HG03432 (cell line): ENCODE data around the gene EDRF1.
A peak's percentile ranks its signal among the peaks of the same experiment; 100 is the strongest.
"Not testable (repeated sequence)": the region's sequence is repeated elsewhere in the genome, so short reads cannot be mapped to it uniquely, and the experiment has no call there.

ENCODE experiments used
- ATAC-seq: cut with Tn5 transposase; IDR thresholded peaks from one replicate; pipeline ENCODE4 v1.9.1; 2021; ENCODE audit warnings: mild to moderate bottlenecking, moderate library complexity; ENCODE audit not compliant: unreplicated experiment

EDRF1 gene, protein sequence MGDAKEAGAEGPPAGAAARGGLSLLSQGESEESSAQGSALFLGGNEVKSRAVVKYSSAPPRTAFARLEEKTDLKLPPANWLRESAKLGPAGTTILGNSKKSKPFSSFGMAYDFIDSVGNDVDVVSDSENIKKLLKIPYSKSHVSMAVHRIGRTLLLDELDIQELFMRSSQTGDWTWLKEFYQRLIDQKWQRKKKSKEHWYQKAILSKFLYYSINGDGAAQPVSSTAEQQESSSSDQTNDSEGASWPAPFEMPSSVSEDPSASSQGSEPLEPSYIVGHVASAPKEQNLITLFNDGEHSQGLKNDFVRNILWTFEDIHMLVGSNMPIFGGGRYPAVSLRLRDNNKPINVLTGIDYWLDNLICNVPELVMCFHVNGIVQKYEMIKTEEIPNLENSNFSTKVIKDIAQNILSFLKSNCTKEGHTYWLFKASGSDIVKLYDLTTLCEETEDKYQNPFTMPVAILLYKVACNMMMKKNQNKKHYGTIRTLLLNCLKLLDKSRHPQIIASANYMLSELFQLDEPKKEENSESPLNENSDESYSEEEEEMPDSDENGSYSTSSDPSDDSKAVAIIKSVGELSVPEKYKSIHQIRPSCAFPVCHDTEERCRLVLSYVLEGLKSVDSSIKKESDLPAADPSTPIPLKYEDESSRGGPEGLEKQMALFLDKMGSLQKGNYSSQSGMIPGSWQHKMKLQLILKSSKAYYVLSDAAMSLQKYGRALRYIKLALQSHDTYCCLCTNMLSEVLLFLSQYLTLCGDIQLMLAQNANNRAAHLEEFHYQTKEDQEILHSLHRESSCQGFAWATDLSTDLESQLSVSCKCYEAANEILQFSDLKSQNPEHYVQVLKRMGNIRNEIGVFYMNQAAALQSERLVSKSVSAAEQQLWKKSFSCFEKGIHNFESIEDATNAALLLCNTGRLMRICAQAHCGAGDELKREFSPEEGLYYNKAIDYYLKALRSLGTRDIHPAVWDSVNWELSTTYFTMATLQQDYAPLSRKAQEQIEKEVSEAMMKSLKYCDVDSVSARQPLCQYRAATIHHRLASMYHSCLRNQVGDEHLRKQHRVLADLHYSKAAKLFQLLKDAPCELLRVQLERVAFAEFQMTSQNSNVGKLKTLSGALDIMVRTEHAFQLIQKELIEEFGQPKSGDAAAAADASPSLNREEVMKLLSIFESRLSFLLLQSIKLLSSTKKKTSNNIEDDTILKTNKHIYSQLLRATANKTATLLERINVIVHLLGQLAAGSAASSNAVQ

DNA sequence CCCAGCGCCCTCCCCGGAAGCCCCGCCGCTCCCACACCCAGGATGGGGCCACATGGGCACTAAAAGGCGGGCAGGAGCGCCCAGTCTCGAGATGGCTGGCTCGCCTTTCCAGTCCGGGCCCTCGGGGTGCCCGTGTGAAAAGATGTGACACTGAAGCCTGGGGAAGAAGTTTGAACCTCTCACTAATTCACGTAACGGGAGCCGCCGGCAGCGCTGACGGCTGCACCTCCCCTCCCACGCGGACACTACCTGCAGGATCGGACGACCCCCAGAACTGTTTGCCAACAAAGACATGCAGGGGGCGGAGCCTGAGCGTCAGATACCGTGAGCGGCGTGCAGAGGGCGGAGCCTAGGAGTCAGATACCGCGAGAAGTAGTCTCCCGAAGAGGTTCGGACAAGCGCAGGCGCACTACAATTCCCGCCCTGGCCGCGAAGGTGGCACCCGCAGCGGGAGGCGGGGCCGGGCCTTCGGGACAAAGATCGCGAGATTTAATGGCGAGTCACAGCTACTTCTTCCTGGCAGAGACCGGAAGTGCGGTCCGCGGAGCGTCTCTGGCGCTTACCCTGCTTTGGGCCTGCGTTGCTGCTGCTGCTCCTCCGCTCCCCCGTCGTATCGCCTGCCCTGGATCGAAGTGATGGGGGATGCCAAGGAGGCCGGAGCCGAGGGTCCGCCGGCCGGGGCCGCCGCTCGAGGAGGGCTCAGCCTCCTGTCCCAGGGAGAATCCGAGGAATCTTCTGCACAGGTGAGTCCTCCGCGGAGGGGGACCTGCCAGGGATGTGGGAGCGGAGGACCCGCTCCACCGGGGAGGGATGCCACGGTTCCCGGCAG is at the start of gene EDRF1:
EDRF1 (plus strand) TSS at position 537 of the 829 bp plus-strand sequence; CDS start at position 636, 99 bp downstream.
- ATAC-seq: peak; percentile 93

DNA sequence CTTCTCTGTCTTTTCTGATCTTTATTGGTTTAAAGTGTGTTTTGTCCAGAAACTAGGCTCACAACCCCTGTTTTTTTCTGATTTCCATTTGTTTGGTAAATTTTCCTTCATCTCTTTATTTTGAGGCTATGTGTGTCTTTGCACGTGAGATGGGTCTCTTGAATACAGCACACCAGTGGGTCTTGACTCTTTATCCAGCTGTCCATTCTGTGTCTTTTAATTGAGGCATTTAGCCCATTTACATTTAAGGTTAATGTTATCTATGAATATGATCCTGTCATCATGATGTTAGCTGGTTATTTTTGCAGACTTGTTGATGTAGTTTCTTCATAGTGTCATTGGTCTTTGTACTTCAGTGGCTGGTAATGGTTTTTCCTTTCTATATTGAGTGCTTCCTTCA is 46.6 kb upstream of the EDRF1 start:
- ATAC-seq: no peak

- ATAC-seq: no peak
Measured at GRCh38 chr10:125679436-125679835, 40.1 kb upstream of the EDRF1 start.

- ATAC-seq: no peak
Measured at GRCh38 chr10:125683063-125683462, 36.4 kb upstream of the EDRF1 start, which contains the start of gene TEX36. Gene TEX36, minus strand, starts transcription at chr10:125683163. Its CDS starts 174 bp downstream, at chr10:125682989.

DNA sequence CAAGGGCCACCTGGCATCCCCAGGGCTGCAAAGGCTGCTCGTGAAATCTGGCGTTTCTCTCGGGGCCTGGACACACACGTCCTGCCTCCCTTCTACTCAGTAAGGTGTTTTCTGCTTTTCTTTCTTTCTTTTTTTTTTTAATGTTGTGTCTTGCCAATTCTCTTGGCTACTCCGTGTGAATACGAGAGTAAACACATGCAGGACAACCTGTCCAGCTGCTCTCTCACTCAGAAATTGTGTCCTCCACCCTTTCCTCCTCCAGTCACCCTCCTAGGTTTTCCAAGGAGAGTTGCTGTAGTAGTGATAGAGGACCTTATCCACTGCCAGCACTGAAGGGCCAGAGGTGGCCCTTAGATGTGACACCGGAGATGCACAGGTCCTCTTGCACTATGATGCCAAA is 35.7 kb upstream of the EDRF1 start:
- no peak for ATAC-seq

GRCh38 chr10:125684581-125684980 is 34.9 kb upstream of the EDRF1 start:
- ATAC-seq: no peak

- ATAC-seq: no peak
Measured at GRCh38 chr10:125687507-125688185, 31.9 kb upstream of the EDRF1 start.

DNA sequence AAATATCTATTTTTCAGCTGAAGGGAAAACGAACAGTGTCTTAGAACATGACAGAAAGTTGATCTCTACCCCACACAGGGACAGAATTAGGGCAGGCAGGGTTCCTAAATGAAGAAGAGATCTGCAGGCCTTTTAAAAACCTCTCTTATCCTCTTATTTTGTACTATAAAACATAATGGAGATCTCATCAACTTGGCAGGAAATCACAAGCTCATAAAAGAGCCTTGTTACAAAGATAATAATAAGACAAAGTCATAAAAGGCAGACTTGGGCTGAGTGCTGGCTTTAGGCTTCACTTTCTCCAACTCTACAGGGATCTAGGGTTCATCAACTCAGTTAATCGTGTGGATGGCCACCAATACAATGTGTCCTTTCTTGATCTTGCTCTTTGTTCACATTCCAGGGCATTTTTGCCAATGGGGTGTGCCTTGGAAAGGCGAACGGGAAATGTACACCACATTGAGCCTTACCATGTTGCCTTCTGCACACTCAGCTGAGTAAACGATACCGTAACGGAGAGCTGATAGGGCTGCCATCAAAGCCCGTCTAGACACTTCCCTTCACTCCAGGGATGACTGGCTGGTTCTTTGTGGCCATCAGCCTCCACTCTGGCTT is 29.4 kb upstream of the EDRF1 start:
- no peak for ATAC-seq

DNA sequence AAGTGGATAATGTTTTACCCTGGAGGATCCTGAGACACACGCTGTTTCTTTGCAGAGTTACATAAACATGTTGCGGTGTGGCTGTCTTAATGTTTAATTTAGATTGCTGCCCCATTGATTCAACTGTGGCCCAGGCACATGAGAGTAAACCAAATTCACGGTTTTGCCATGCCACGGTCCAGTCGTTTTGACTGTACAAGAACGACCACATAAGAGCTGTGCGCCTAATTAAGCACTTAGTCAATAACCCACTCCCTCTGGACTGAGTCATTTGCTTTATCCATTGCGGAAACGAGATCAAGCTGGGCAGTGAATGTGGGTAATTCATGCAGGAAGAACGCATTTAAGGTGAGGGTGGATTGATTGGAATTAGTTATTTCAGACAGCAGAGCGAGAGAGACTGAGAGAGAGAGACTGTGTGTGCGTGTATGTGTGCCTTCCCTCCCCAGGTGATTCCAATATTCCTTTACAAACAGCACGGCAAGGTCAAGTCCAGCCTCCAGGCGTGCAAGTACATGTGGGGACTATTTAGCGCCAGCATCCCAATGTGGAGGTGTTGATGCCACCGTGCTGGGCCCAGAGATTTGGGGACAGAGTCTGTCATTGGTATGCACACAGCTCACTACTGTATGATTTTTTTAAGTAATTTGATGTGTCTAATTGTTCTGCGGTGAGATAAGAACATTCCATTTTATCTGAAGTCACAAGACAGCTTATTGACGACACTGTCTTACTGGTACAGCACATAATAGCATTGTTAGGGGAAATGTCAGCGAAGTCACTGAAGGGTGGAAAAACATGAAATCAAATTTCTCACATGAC is 28.1 kb upstream of the EDRF1 start:
- ATAC-seq: peak; percentile 36

- ATAC-seq: no peak
Measured at GRCh38 chr10:125692196-125692595, 27.3 kb upstream of the EDRF1 start.

- ATAC-seq: no peak
Measured at GRCh38 chr10:125692601-125693523, 26.6 kb upstream of the EDRF1 start.

- no peak for ATAC-seq
Measured at GRCh38 chr10:125693524-125693847, 26.0 kb upstream of the EDRF1 start.

DNA sequence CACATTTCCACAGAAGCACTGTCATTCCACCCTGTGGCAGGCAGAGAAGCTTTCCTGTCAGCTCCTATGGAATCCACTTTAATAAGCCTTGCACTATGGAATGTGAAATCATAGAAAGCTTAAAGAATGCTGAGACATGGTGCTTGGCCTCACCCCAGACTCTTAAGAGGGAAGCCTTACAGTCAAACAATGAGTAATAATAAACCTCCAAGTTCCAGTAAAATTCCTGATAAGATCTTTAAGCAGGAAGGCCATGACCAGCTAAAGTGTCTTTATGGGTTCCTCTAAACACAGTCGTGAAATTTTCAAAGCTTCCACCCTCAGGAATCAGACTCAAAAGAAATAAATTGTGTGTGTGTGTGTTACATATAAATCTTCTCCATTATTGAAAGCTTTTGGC is 24.6 kb upstream of the EDRF1 start:
- ATAC-seq: no peak

- ATAC-seq: not testable (repeated sequence)
Measured at GRCh38 chr10:125696884-125697283, 22.6 kb upstream of the EDRF1 start.

DNA sequence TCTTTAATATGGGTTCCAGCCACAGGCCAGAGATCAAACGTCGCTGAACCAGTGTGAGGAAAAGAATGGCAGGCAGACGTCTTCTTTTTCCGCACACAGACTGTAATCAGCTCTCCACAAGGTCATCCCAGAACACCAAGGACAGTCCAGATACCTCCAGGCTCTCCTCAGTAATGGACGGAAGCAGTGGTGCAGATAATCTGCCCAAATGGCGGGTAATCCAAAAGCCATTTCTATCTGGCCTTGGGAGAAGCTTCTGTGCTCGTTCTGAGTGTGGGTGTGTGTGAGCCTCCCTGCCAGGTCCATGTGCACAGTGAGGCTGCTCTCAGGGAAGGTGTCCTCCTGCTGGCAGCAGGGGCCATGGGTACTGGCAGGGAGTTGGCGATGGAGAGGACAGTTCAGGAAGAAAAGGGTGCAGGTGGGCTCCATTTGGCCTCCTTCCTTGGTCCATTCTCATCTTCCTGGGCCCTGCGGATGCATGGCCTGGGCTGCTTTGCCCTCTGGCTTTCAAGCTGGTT is 21.0 kb upstream of the EDRF1 start:
- ATAC-seq: no peak

GRCh38 chr10:125699562-125700143 is 19.9 kb upstream of the EDRF1 start:
- ATAC-seq: peak; percentile 46
